HCT116 (cell line): ENCODE measurements around the gene TMEM204. TPM values are rescaled to one million over a fixed set of nuclear protein-coding genes. Genes with fewer than 3 reads are reported as not detected.

Source experiments
- ATAC-seq: fragments of 200-7000 bp; cut with Tn5 transposase; 2 replicates; pipeline ENCODE4 v1.9.1; 2020; ENCODE audit warnings: mild to moderate bottlenecking, moderate library complexity
- BruUV-seq: library from RNA; stranded (reverse); fragments of 400-500 nt; replicated peaks from 2 replicates; lab custom pipeline; 2021; lab: Mats Ljungman, UMichigan
- CTCF ChIA-PET: fragments of 300-600 bp; sonication (Branson Sonifier 250); formaldehyde crosslinking; loops from one replicate; lab custom pipeline; 2021; ENCODE audit warnings: antibody characterized with exemption; lab: Charles Lee
- POLR2A ChIA-PET: fragments of 300-600, 350-600 bp; sonication (Branson Sonifier 250); formaldehyde crosslinking; loops from one replicate; lab custom pipeline; 2021; ENCODE audit warnings: antibody characterized with exemption; lab: Charles Lee
- RAD21 ChIA-PET, 2 experiments: fragments of 300-600 bp; sonication (Branson Sonifier 250); formaldehyde crosslinking; loops; one replicate each; lab custom pipeline; 2023; ENCODE audit warnings: low total read pairs in 2 of 2; ENCODE audit not compliant: uncharacterized antibody in 2 of 2, unreplicated experiment in 2 of 2, low non-redundant PET in 1 of 2; lab: Charles Lee
- DNase-seq: peaks from one replicate; pipeline ENCODE4 v3.0.0-alpha.2; 2010; ENCODE audit warnings: low read depth, low spot score
- H2AFZ ChIP-seq: fragments of 200-600 bp; shearing (Covaris generic), sonication (generic); 2 replicates; pipeline ENCODE4 v1.6.1; 2017; ENCODE audit warnings: low read depth, mixed run types, mixed read lengths, antibody characterized with exemption, low read length; ENCODE audit not compliant: poor library complexity, severe bottlenecking
- H3K27ac ChIP-seq: 2 replicates; pipeline ENCODE4 v1.5.1; 2012; ENCODE audit warnings: low read depth, low read length
- H3K27me3 ChIP-seq: fragments of 200-600 bp; sonication (generic); 2 replicates; pipeline ENCODE4 v1.6.1; 2016; ENCODE audit warnings: mixed run types, low read length, mixed read lengths; ENCODE audit not compliant: insufficient read depth
- H3K36me3 ChIP-seq, 2 experiments: fragments of 200-500 bp in 1 of 2; fragments of 200-600 bp in 1 of 2; sonication (Bioruptor generic) in 1 of 2; sonication (generic) in 1 of 2; 2 replicates each; pipeline versions ENCODE4 v1.5.1 to v1.6.1; 2014 to 2016; ENCODE audit warnings: low read length in 2 of 2, inconsistent platforms in 1 of 2, mixed read lengths in 1 of 2, mixed run types in 1 of 2; ENCODE audit not compliant: insufficient read depth in 2 of 2, control insufficient read depth in 1 of 2
- H3K4me1 ChIP-seq, 2 experiments: fragments of 200-600 bp in 1 of 2; sonication (generic) in 1 of 2; 2 replicates each; pipeline versions ENCODE4 v1.5.1 to v1.6.1; 2012 to 2017; ENCODE audit warnings: low read length in 2 of 2, inconsistent platforms in 1 of 2, mild to moderate bottlenecking in 1 of 2, mixed read lengths in 1 of 2, mixed run types in 1 of 2, moderate library complexity in 1 of 2; ENCODE audit not compliant: insufficient read depth in 2 of 2, control insufficient read depth in 1 of 2
- H3K4me2 ChIP-seq: fragments of 200-600 bp; sonication (generic); 2 replicates; pipeline ENCODE4 v1.6.1; 2017; ENCODE audit warnings: mixed run types, low read length, mixed read lengths
- H3K4me3 ChIP-seq, 2 experiments: fragments of 200-600 bp in 1 of 2; sonication (generic) in 1 of 2; replicated peaks in 1 of 2; 2 replicates each; pipeline ENCODE4 v1.5.1; 2011 to 2016; ENCODE audit warnings: low read length in 2 of 2, control low read depth in 1 of 2, low read depth in 1 of 2, mild to moderate bottlenecking in 1 of 2, mixed read lengths in 1 of 2, mixed run types in 1 of 2
- H3K79me2 ChIP-seq: fragments of 200-600 bp; sonication (generic); 2 replicates; pipeline ENCODE4 v1.6.1; 2017; ENCODE audit warnings: mild to moderate bottlenecking, mixed run types, low read length, moderate library complexity, mixed read lengths; ENCODE audit not compliant: insufficient read depth
- H3K9ac ChIP-seq: fragments of 200-600 bp; sonication (generic); 2 replicates; pipeline ENCODE4 v1.6.1; 2016; ENCODE audit warnings: low read length, mixed read lengths
- H3K9me2 ChIP-seq: fragments of 200-600 bp; sonication (generic), shearing (Covaris generic); 2 replicates; pipeline ENCODE4 v1.6.1; 2017; ENCODE audit warnings: mixed run types, mild to moderate bottlenecking, moderate library complexity; ENCODE audit not compliant: insufficient read depth
- H3K9me3 ChIP-seq, 2 experiments: fragments of 200-500 bp in 1 of 2; fragments of 200-600 bp in 1 of 2; sonication (Bioruptor generic) in 1 of 2; sonication (generic) in 1 of 2; 2 replicates each; pipeline ENCODE4 v1.6.1; 2014 to 2017; ENCODE audit warnings: low read length in 2 of 2, mixed read lengths in 2 of 2, inconsistent platforms in 1 of 2, low read depth in 1 of 2, mild to moderate bottlenecking in 1 of 2, mixed run types in 1 of 2, moderate library complexity in 1 of 2; ENCODE audit not compliant: control insufficient read depth in 1 of 2, insufficient read depth in 1 of 2
- H4K20me1 ChIP-seq: fragments of 200-600 bp; sonication (generic), shearing (Covaris generic); 2 replicates; pipeline ENCODE4 v1.6.1; 2017; ENCODE audit warnings: mixed run types, mild to moderate bottlenecking, moderate library complexity; ENCODE audit not compliant: insufficient read depth
- ATF3 ChIP-seq: IDR thresholded peaks from 2 replicates; pipeline ENCODE4 v1.6.1; 2012
- CBX3 ChIP-seq: IDR thresholded peaks from 2 replicates; pipeline ENCODE4 v1.6.1; 2012; ENCODE audit warnings: low read depth
- CEBPB ChIP-seq: IDR thresholded peaks from 2 replicates; pipeline ENCODE4 v1.6.1; 2012; ENCODE audit warnings: low read depth
- EGR1 ChIP-seq: IDR thresholded peaks from 2 replicates; pipeline ENCODE4 v1.6.1; 2012; ENCODE audit warnings: low read depth
- EZH2phosphoT487 ChIP-seq: fragments of 200-600 bp; IDR thresholded peaks from 2 replicates; pipeline ENCODE4 v1.6.1; 2018; ENCODE audit warnings: antibody characterized with exemption, borderline replicate concordance
- FOSL1 ChIP-seq: IDR thresholded peaks from 2 replicates; pipeline ENCODE4 v1.6.1; 2012; ENCODE audit warnings: low read depth
- JUND ChIP-seq: IDR thresholded peaks from 2 replicates; pipeline ENCODE4 v1.6.1; 2012
- MAX ChIP-seq: IDR thresholded peaks from 2 replicates; pipeline ENCODE4 v1.6.1; 2012
- POLR2AphosphoS5 ChIP-seq: IDR thresholded peaks from 2 replicates; pipeline ENCODE4 v1.6.1; 2011; ENCODE audit warnings: mild to moderate bottlenecking, low read depth, low read length, moderate library complexity
- intact Hi-C: fragments of 100-400 bp; cut with micrococcal nuclease; formaldehyde crosslinking; loops from 2 replicates; pipeline ENCODE4 v1.10.0; 2022
- total RNA-seq: library from RNA; stranded (reverse); gene quantifications from one replicate; pipeline ENCODE4 v1.2.1, GENCODE V29; 2021; ENCODE audit not compliant: unreplicated experiment

TMEM204 gene
- total RNA-seq, 1 experiment from 2014 or later = 0.22 TPM

GRCh38 chr16:1500465-1501150 lies 32.9 kb upstream of the TMEM204 start:
- ATAC-seq (no peak), DNase-seq (no peak)
- Histone ChIP-seq H3K4me1 (no peaks in the 10 kb centered on the region), H4K20me1 (no peaks in the 10 kb centered on the region), H3K9me3 (no peaks in the 10 kb centered on the region), H3K79me2 (peaks cover 14% of the 10 kb centered on the region; the same call in 1 of the 2 replicates), H3K36me3 (peaks cover 10 to 44% of the 10 kb centered on the region in 2 experiments; a peak in 3 of 4 replicates), H3K9ac (no peak overlapping the region), H3K4me3 (no peak overlapping the region), H3K4me2 (no peak overlapping the region), H3K27me3 (no peaks in the 10 kb centered on the region), H3K27ac (no peak overlapping the region), H3K9me2 (no peaks in the 10 kb centered on the region), H2AFZ (no peak overlapping the region)
- ChIA-PET RAD21 (no interaction called here), POLR2A (no interaction called here), CTCF (no interaction called here)
- no TSS peak for BruUV-seq
- no peak for TF ChIP-seq JUND
- no peak for TF ChIP-seq ATF3
- TF ChIP-seq CEBPB = no peak
- TF ChIP-seq FOSL1 = no peak
- TF ChIP-seq EZH2phosphoT487 = no peak
- TF ChIP-seq MAX = no peak
- TF ChIP-seq EGR1 = no peak
- no peak for TF ChIP-seq CBX3
- TF ChIP-seq POLR2AphosphoS5 = no peak
- intact Hi-C loops = no loop called here

GRCh38 chr16:1501630-1502029 lies 31.8 kb upstream of the TMEM204 start:
- BruUV-seq = no TSS peak
- ChIA-PET RAD21 (no interaction called here), CTCF (no interaction called here), POLR2A (no interaction called here)
- Histone ChIP-seq H3K9me3 (no peaks in the 10 kb centered on the region), H3K27me3 (no peaks in the 10 kb centered on the region), H3K79me2 (peaks cover 4% of the 10 kb centered on the region; the same call in 1 of the 2 replicates), H3K4me3 (no peak overlapping the region), H3K9me2 (no peaks in the 10 kb centered on the region), H3K36me3 (peaks cover 10 to 39% of the 10 kb centered on the region in 2 experiments; a peak in 3 of 4 replicates), H3K9ac (no peak overlapping the region), H3K4me2 (no peak overlapping the region), H3K27ac (no peak overlapping the region), H4K20me1 (no peaks in the 10 kb centered on the region), H2AFZ (no peak overlapping the region), H3K4me1 (no peaks in the 10 kb centered on the region)
- TF ChIP-seq JUND (no peak), FOSL1 (no peak)
- ATAC-seq (no peak), DNase-seq (no peak)
- intact Hi-C loops = no loop called here
